IPS-NIHi11 (cell line): Measurements from ENCODE around the gene IFT20.

ENCODE experiments used
- DNase-seq: peaks from one replicate; pipeline ENCODE4 v3.0.0; 2012; ENCODE audit warnings: mixed read lengths, low spot score

The IFT20 gene, protein sequence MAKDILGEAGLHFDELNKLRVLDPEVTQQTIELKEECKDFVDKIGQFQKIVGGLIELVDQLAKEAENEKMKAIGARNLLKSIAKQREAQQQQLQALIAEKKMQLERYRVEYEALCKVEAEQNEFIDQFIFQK

DNA sequence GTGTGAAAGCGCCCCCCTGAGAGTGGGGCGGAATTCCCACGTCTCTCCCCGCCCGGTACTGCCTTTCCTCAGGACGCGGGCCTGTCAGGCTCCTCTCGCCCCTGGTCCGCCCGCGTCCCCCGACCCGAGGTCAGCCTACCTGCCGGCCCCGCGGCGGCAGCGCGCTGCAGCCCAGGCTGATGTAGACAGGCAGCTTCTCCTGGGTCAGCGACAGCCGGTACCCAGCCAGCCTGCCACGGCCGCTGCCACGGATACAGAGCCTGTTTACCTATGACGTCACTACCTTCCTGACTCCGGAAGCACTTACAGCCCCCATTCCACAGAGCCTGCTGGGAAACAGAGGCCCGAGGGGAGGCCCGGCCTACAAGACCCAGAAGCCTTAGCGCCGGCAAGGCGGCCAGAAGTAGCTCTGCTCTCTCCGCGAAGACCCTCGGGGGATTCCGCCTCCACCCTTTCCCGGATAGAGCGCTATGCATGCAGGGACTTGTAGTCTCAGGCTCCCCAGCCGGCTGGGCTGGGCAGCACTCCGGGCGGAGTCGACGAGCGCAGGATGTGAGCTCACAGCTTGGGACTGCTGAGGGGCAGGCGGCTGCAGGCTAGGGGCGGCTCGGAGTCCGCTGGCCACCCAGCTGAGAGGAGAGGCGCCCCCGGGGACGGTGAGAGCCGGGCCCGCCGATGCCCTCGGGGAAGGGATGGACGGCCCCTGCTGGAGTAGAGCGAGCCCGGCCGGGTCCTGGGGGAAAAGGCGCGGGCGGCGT lies at the start of gene IFT20, which contains the start of gene TNFAIP1:
Gene IFT20, minus strand, starts transcription at position 272 of the 758 bp plus-strand sequence. CDS start 3,487 bp downstream, outside the sequence.
Gene TNFAIP1, plus strand, starts transcription at position 561 of the 758 bp plus-strand sequence. CDS start 3,761 bp downstream, outside the sequence.
- DNase-seq: peak; percentile 92

DNA sequence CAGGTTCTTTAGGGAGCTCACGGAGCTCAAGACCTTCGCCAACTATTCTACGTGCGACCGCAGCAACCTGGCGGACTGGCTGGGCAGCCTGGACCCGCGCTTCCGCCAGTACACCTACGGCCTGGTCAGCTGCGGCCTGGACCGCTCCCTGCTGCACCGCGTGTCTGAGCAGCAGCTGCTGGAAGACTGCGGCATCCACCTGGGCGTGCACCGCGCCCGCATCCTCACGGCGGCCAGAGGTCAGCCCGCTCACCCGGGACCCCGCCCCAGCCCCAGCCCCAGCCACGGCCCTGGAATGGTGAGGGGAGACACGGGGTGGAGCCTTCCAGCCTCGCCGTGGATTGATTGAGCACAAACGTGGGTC lies 49.7 kb upstream of the IFT20 start:
- DNase-seq: peak; percentile 48

DNA sequence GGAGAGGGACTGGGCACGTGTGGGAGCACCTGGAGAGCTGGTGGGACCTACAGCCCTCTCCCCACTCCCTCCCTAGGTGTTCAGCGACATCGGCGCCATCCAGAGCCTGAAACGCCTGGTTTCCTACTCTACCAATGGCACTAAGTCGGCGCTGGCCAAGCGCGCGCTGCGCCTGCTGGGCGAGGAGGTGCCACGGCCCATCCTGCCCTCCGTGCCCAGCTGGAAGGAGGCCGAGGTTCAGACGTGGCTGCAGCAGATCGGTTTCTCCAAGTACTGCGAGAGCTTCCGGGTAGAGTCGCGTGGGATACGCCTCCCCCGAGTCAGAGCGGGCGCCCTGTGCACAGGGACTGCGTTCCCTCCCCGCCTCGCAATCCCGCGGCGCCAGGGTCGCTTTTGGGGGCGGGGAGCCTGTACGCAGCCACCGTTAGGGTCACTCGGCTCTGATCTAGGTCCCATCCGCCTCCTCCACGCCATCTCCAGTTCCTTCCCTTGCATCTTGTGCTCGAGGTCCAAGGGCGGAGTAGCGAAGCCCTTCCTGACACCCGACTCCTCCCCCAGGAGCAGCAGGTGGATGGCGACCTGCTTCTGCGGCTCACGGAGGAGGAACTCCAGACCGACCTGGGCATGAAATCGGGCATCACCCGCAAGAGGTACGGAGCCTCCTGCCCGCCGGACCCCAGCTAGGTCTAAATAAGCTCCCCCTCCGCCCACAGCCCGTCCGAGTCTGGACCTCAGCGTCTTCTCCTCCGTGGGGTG lies 49.2 kb upstream of the IFT20 start:
- peak; percentile 65 for DNase-seq

DNA sequence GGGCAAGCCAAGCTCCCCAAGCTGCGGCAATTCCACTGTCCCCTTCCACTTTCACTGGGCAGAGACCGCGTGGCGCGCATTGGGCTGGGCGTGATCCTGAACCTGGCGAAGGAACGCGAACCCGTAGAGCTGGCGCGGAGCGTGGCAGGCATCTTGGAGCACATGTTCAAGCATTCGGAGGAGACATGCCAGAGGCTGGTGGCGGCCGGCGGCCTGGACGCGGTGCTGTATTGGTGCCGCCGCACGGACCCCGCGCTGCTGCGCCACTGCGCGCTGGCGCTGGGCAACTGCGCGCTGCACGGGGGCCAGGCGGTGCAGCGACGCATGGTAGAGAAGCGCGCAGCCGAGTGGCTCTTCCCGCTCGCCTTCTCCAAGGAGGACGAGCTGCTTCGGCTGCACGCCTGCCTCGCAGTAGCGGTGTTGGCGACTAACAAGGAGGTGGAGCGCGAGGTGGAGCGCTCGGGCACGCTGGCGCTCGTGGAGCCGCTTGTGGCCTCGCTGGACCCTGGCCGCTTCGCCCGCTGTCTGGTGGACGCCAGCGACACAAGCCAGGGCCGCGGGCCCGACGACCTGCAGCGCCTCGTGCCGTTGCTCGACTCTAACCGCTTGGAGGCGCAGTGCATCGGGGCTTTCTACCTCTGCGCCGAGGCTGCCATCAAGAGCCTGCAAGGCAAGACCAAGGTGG lies 46.0 kb upstream of the IFT20 start:
- peak; percentile 74 for DNase-seq

DNA sequence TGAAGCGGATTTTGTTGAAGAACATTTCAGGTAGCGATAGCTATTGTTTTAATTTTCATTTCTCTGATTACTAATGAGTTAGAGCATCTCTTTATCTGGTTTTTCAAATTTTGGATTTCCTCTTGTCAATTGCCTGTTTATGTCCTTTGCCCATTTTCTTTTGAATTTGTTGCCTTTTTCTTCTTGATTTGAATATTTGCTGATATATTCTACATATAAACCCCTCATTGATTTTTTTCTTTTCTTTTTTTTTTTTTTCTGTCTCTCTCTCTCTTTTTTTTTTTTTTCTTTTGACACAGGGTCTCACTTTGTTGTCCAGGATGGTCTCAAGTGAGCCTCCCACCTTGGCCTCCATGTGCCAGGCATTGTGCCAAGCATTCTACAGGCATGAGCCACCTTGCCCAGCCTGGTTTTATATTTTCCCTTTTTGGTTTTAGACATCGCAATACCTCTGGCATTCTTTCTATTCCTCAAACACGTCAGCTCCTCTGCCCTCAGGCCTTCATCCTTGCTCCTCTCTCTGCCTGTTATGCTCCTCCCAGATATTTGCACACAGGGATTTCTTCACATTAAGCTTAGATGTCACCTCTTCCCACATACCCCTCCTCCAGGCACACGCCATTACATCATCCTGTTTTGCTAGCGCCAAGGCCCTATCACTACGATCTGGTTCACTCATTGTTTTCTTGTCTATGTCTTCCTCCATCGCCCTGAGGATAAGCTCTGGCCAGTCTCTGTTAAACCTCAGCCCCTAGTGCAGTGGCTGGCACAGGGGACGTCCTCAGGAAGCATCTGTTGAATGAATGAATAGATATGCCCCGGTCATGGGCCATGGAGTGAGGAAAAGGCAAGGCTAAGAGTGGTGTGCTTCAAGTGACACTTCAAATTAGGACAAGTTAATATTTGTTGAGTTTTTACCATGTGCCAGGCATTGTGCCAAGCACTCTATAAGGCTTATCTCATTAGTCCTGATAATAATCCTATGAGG lies 44.8 kb upstream of the IFT20 start:
- no peak for DNase-seq

DNA sequence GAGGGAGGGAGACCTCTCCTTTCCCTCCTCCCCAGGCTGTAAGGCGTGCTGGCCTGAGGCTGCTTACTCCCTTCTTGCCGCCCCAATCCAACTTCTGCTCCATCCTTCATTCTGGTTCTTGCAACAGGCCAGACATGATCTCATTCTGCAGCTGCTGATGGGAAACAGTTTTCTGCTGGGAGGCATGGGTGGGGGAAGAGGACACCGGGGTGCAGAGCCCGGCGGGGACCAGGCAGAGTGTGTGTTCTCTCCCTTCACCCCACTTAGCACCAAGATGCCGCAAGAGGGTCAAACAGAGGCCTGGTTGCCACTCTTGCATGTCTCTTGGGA lies 37.6 kb upstream of the IFT20 start:
- DNase-seq: no peak

DNA sequence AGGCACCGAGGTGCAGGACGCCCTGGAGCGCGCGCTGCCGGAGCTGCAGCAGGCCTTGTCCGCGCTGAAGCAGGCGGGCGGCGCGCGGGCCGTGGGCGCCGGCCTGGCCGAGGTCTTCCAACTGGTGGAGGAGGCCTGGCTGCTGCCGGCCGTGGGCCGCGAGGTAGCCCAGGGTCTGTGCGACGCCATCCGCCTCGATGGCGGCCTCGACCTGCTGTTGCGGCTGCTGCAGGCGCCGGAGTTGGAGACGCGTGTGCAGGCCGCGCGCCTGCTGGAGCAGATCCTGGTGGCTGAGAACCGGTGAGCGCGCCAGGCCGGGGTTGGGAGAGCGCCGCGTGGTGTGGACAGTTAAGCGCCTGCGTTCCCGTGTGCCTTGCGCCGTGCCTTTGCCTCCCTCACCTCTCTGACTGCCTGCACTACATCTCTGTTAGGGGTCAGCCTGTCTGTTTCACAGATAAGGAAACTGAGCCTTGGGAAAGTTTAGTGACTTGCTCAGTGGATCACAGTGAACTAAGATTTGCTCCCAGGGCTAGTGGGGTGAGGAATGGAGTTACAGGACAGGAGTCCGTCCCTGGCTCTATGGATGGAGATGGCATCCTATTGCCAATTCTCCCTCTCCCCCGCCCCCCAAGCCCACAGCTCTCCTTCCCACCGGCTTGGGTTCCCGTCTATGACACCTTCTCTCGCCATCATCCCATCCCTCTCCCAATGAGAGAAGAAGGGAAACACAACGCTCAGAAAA lies 37.1 kb upstream of the IFT20 start:
- peak; percentile 48 for DNase-seq

DNA sequence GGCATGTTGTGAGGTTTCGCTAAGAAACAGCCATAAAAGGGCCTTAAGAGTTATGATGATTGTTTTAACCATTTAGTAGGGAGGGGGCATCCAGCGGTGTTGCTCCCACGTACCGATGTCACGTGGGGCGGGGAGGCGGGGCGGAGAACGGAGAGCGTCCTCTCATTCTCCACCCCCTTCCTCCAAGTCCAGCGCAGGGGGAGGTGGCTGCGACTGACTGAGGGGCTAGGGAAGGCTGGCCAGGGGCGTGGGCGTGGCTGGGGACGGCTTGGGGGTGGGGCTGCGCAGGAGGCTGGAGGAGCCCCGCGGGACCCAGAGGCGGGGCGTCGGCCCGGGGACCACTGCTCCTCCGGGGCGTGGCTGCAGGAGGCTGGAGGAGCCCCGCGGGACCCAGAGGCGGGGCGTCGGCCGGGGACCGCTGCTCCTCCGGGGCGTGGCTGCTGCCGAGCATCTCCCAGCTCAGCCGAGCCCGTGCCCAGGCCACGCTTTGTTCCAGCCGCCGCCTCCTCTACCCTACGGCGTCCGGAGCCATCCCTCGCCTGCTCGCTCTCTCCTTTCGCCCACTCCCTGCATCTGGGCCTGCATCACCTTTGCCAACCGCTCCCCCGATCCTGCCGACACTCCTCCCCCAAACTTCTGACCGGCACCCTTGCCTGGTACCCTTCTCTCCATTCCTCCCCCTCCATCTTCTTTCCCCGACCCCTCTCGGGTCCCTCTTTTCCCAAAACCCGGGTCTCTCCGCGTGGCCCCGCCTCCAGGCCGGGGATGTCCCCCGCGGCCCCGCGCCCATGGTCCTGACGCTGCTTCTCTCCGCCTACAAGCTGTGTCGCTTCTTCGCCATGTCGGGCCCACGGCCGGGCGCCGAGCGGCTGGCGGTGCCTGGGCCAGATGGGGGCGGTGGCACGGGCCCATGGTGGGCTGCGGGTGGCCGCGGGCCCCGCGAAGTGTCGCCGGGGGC lies 36.3 kb upstream of the IFT20 start, which contains the start of gene SARM1:
Gene SARM1, plus strand, starts transcription at position 450 of the 958 bp plus-strand sequence. Its CDS starts 339 bp downstream, at position 789.
- peak; percentile 95 for DNase-seq

DNA sequence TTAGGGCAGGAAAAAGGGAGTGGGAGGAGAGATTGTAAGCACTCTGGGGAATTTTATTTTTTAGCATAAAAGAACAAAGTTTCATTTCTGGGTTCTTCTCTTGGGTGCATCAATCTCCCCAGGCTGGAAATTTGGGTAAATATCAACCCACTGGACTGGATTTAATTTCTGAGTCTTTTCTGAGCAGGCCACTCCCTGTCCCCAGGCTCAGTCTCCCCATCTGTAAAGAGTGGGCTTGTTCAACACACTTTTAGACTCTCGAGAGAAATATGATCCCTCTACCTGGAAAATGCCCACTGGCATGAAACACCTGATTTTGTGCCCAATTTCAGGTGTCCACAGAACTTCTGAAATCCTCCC lies 35.5 kb upstream of the IFT20 start:
- DNase-seq: no peak

DNA sequence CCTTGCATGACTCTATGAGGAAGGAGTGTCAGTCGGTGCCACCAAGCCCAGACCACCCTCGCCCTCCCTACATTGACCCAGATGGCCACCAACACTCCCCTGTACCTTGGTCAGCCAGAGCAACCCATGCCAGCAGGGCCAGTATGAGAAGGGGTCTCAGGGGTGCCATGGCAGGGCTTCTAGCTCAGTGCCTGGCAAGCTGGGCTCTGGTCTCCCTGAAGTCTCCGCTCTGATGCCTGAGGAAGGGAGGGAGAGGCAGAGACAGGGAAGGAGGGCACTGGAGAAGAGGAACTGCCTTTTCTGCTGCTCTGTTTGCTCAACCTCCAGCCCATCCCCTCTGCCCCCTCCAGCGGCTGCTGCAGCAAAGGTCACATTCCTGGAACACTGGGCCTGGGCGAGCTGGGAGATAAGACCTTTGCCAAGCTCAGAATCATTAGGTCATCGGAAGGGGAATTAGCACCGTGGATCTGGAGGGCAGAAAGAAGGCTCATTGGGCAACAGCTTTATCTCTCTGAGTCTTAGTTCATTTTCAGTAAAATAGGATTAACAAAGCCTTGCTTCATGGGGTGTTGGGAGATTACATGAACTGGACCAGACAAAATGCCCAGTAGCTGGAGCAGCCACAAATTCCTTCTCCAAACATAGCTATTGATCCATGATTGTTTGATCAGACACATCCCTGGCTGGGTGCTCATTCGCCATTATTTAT lies 34.9 kb upstream of the IFT20 start, which contains the start of gene VTN:
Gene VTN, minus strand, starts transcription at position 273 of the 709 bp plus-strand sequence. Its CDS starts 104 bp downstream, at position 169.
- peak; percentile 64 for DNase-seq

DNA sequence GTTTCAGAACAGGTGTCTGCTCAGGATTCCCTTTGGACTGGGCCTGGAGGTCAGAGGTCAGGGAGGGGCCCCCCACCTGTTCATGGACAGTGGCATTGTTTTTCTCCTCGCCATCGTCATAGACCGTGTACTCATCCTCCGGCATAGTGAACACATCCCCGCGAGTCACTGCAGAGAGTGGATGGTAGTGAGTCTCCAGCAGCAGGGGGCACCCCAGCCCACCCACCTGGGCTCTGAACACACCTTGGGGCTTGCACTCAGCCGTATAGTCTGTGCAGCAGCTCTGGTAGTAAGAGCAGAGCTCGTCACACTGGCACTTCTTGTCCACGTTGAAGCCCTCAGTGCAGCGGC lies 34.4 kb upstream of the IFT20 start:
- no peak for DNase-seq

DNA sequence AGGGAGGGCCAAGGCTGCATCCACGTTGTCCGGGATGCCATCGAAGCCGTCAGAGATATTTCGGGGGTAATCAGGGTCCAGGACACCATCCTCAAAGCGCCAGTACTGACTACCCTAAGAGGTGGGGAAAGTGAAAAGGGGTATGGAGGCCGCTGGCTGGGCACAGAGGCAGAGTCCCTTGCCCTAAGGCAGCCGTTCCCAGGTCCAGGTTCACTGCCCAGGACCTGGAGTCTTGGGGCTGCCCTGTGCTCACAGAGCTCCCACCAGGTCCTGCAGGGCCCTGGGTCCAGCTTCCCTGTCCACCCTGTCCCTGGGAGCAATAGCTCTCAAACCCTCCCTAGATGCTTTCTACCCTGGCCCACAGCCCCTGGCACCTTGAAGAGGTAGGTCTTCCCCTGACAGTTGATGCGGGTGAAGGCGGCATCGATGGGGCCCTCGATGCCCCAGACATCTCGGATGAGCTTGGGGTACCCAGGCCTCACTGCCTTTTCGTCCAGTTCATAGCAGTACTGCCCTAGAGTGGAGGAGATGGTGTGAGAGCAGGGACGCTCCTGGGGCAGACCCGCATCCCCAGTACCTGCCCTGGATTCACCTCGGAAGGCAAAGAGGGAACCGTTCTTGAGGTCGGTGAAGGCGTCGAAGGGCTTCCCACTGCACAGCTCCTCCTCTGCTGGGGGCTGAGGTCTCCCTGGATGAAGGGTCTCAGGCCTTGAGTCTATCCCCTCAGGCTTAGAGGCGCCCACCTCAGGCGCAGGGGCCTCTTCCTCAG lies 33.8 kb upstream of the IFT20 start:
- DNase-seq: no peak

DNA sequence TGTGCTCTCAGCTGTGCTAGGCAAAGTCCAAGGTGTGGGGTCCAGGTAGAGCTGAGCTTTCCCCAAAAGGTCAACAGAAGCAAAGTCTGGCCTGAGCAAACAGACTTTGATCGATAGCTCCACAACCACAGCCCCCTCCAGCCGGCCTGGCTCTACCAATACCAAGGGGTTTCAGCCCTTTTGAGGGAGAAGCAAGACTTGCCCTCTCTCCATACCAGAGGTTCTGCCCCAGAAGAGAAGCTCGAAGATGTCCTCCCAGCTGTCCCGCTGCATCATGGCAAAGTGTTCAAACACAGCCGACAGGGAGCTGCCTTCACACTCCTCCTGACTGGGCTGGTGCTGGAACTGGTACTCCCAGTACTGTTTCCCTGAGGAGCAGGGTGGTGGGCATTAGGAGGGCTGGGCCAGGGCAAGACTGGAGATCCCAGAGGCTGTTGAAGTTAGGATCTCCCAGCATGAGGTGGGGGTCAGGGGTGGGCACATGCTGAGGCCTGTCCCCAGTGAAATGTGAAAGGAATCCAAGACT lies 33.1 kb upstream of the IFT20 start:
- no peak for DNase-seq

DNA sequence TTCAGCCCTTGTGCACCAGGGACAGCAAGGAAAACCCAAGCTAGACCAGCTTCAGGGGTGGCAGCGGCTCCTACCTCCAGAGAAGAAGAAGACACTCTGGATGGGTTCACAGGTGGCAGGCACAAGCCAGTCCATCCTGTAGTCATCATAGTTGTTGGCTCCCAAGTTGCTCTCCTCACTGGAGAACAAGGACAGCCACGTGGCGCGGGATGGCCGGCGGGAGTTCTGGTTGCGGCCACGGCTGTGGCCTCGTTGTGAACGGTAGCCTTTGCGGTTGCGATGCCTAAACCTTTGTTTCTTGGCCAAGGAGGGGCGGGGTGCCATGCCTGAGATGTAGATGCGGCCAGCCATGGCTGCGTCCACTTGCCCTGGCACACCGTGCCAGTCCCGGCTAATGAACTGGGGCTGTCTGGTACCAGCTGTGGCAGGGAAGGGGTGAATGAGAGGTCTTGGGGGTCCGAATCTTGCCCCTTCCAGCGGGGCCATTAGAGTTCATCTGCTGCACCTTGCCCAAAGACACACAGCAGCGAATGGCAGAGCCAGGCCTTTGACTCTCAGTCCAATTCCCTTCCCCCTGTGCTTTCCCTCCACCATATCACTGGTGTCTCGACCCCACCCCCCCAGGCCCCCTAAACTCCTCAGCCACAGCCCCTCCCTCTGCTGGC lies 32.5 kb upstream of the IFT20 start:
- no peak for DNase-seq

DNA sequence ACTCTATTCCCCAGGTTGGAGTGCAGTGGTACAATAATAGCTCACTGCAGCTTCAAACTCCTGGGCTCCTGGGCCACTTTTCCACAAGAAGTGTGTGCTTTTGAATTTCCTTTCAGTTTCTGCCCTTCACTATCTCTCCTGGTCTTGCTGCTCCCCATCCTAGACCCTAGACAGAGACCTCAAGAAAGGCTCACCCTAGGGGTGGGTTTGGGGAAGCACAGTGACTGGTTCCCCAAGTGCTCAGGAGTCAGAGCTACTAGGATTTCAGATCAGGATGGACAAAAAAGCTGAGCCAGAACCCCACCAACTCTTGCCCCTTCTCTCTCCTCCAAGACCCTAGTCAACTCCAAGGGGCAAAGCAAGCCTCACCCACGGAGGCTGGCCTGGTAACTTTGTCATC lies 31.3 kb upstream of the IFT20 start:
- no peak for DNase-seq

DNA sequence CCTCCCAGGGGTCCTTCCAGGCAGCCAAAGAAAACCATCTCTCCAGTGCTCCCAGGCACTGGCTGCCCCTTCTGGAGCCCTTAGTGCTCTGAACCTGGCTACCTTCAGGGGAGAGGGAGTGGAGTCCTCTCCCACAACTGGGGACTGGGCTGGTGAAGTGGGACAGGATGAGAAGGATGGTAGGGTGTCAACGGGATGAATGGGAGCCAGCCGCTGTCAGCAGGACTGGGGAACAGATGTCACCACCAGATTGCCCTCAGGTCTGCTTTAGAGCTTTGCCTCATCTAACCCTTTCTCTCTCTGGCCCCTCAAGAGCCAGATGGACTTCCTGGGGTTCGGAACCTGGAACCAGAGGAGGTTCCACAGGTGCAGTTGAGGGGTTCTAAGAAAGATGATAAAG lies 30.2 kb upstream of the IFT20 start:
- DNase-seq: no peak
